H9 (cell line): ENCODE measurements around the gene CPXM2. TPM values are rescaled to one million over a fixed set of nuclear protein-coding genes. Genes with fewer than 3 reads are reported as not detected.

ENCODE experiments used
- DNase-seq: peaks from one replicate; pipeline ENCODE4 v3.0.0-alpha.2; 2017
- H2AFZ ChIP-seq: one replicate; pipeline ENCODE4 v1.6.1; 2013; ENCODE audit warnings: mild to moderate bottlenecking, low read length, control low read depth, moderate library complexity
- H2AK5ac ChIP-seq: 2 replicates; pipeline ENCODE4 v1.6.1; 2013; ENCODE audit warnings: low read length, control low read depth, mixed read lengths; ENCODE audit not compliant: insufficient read length
- H2BK120ac ChIP-seq: one replicate; pipeline ENCODE4 v1.6.1; 2013; ENCODE audit warnings: low read depth, mild to moderate bottlenecking, low read length, control low read depth, inconsistent platforms; ENCODE audit not compliant: poor library complexity, severe bottlenecking
- H2BK12ac ChIP-seq: 2 replicates; pipeline ENCODE4 v1.6.1; 2013; ENCODE audit warnings: low read length, control low read depth, mixed read lengths, low read depth; ENCODE audit not compliant: insufficient read length
- H2BK15ac ChIP-seq: 2 replicates; pipeline ENCODE4 v1.6.1; 2013; ENCODE audit warnings: low read depth, low read length, control low read depth
- H2BK20ac ChIP-seq: one replicate; pipeline ENCODE4 v1.6.1; 2013; ENCODE audit warnings: low read depth, mild to moderate bottlenecking, low read length, control low read depth, inconsistent platforms; ENCODE audit not compliant: poor library complexity, severe bottlenecking
- H2BK5ac ChIP-seq: 2 replicates; pipeline ENCODE4 v1.6.1; 2013; ENCODE audit warnings: low read length, control low read depth, mixed read lengths; ENCODE audit not compliant: insufficient read length
- H3K14ac ChIP-seq: 2 replicates; pipeline ENCODE4 v1.6.1; 2013; ENCODE audit warnings: low read length, control low read depth; ENCODE audit not compliant: insufficient read depth
- H3K18ac ChIP-seq: 2 replicates; pipeline ENCODE4 v1.6.1; 2013; ENCODE audit warnings: low read depth, mild to moderate bottlenecking, mixed read lengths, low read length, control low read depth; ENCODE audit not compliant: insufficient read length
- H3K23ac ChIP-seq: 2 replicates; pipeline ENCODE4 v1.6.1; 2013; ENCODE audit warnings: low read length, control low read depth, mixed read lengths, low read depth; ENCODE audit not compliant: insufficient read length
- H3K23me2 ChIP-seq: 2 replicates; pipeline ENCODE4 v1.6.1; 2013; ENCODE audit warnings: low read depth, mild to moderate bottlenecking, mixed read lengths, low read length, control low read depth; ENCODE audit not compliant: insufficient read length, poor library complexity, severe bottlenecking
- H3K27ac ChIP-seq: 2 replicates; pipeline ENCODE4 v1.5.1; 2013; ENCODE audit warnings: low read length, control low read depth, mixed read lengths, low read depth; ENCODE audit not compliant: insufficient read length
- H3K27me3 ChIP-seq: 2 replicates; pipeline ENCODE4 v1.6.1; 2013; ENCODE audit warnings: low read length, control low read depth, inconsistent platforms; ENCODE audit not compliant: insufficient read depth
- H3K4ac ChIP-seq: 2 replicates; pipeline ENCODE4 v1.6.1; 2013; ENCODE audit warnings: low read depth, mild to moderate bottlenecking, control low read depth, inconsistent platforms, low read length, moderate library complexity
- H3K4me1 ChIP-seq: 2 replicates; pipeline ENCODE4 v1.6.1; 2013; ENCODE audit warnings: low read length, control low read depth, inconsistent platforms; ENCODE audit not compliant: insufficient read depth
- H3K4me2 ChIP-seq: 2 replicates; pipeline ENCODE4 v1.6.1; 2013; ENCODE audit warnings: low read length, control low read depth, mixed read lengths; ENCODE audit not compliant: insufficient read length, insufficient read depth
- H3K56ac ChIP-seq: 2 replicates; pipeline ENCODE4 v1.6.1; 2013; ENCODE audit warnings: low read depth, mild to moderate bottlenecking, mixed read lengths, low read length, control low read depth; ENCODE audit not compliant: insufficient read length
- H3K79me1 ChIP-seq: 2 replicates; pipeline ENCODE4 v1.6.1; 2013; ENCODE audit warnings: low read depth, mild to moderate bottlenecking, moderate library complexity, low read length, control low read depth, inconsistent platforms; ENCODE audit not compliant: insufficient read depth, poor library complexity, severe bottlenecking
- H3K79me2 ChIP-seq: 2 replicates; pipeline ENCODE4 v1.6.1; 2013; ENCODE audit warnings: low read length, control low read depth, inconsistent platforms; ENCODE audit not compliant: insufficient read depth
- H3K9ac ChIP-seq: 2 replicates; pipeline ENCODE4 v1.6.1; 2013; ENCODE audit warnings: low read length, control low read depth, mixed read lengths; ENCODE audit not compliant: insufficient read length; ENCODE audit errors: extremely low read depth
- H3K9me3 ChIP-seq: one replicate; pipeline ENCODE4 v1.6.1; 2013; ENCODE audit warnings: low read depth, low read length, inconsistent platforms; ENCODE audit not compliant: control insufficient read depth
- H3T11ph ChIP-seq: one replicate; pipeline ENCODE4 v1.6.1; 2013; ENCODE audit warnings: mild to moderate bottlenecking, low read length, control low read depth, inconsistent platforms
- H4K20me1 ChIP-seq: one replicate; pipeline ENCODE4 v1.6.1; 2013; ENCODE audit not compliant: control insufficient read depth, insufficient read length, insufficient read depth
- H4K5ac ChIP-seq: 2 replicates; pipeline ENCODE4 v1.6.1; 2013; ENCODE audit warnings: low read depth, mild to moderate bottlenecking, mixed read lengths, low read length, control low read depth; ENCODE audit not compliant: insufficient read length
- H4K8ac ChIP-seq: replicated peaks from 2 replicates; pipeline ENCODE4 v1.6.1; 2013; ENCODE audit warnings: low read length, control low read depth, mixed read lengths, low read depth; ENCODE audit not compliant: insufficient read length
- H4K91ac ChIP-seq: 2 replicates; pipeline ENCODE4 v1.6.1; 2013; ENCODE audit warnings: low read depth, mild to moderate bottlenecking, moderate library complexity, mixed read lengths, low read length, control low read depth; ENCODE audit not compliant: insufficient read length
- H3K27ac Mint-ChIP-seq, 3 experiments: 2 replicates in 2 of 3; 3 replicates in 1 of 3; pipeline ENCODE4 v1.8.0; 2020 to 2021; ENCODE audit warnings: mixed read lengths in 3 of 3, mild to moderate bottlenecking in 1 of 3, moderate library complexity in 1 of 3
- H3K27me3 Mint-ChIP-seq: 2 replicates; pipeline ENCODE4 v1.8.0; 2021; ENCODE audit warnings: low read depth, mild to moderate bottlenecking, moderate library complexity, mixed read lengths
- H3K36me3 Mint-ChIP-seq, 3 experiments: 2 replicates in 2 of 3; 3 replicates in 1 of 3; pipeline ENCODE4 v1.8.0; 2020 to 2021; ENCODE audit warnings: low read depth in 3 of 3, mixed read lengths in 3 of 3; ENCODE audit not compliant: insufficient read depth in 1 of 3
- H3K4me1 Mint-ChIP-seq, 2 experiments: 2 replicates each; pipeline ENCODE4 v1.8.0; 2020; ENCODE audit warnings: mixed read lengths in 2 of 2
- H3K4me3 Mint-ChIP-seq, 2 experiments: 2 replicates in 1 of 2; 3 replicates in 1 of 2; pipeline ENCODE4 v1.8.0; 2020 to 2021; ENCODE audit warnings: mild to moderate bottlenecking in 2 of 2, mixed read lengths in 2 of 2, moderate library complexity in 1 of 2
- H3K9me3 Mint-ChIP-seq, 2 experiments: 2 replicates in 1 of 2; 3 replicates in 1 of 2; pipeline ENCODE4 v1.8.0; 2020; ENCODE audit warnings: mild to moderate bottlenecking in 2 of 2, mixed read lengths in 2 of 2, moderate library complexity in 1 of 2
- WGBS: extraction: QIAGEN DNeasy Blood & Tissue Kit; methylation state at CpG from one replicate; pipeline ENCODE4 v1.1.7; 2013; ENCODE audit warnings: missing lambda C conversion rate, low lambda C conversion rate, mixed read lengths; ENCODE audit not compliant: insufficient read length; ENCODE audit errors: extremely low coverage; 5-methylcytosine and 5-hydroxymethylcytosine counted together
- total RNA-seq: library from RNA; stranded (reverse); gene quantifications from 2 replicates; pipeline ENCODE4 v1.2.1, GENCODE V29; 2021
- TF ChIP-seq, protein P1 (sequence below): fragments of 200-600 bp; sonication (generic); conservative IDR thresholded peaks from 3 replicates; pipeline ENCODE4 v1.8.0; 2021; ENCODE audit warnings: antibody characterized with exemption, mild to moderate bottlenecking

The CPXM2 gene
- total RNA-seq, 1 experiment from 2014 or later, result 1.7 TPM

DNA sequence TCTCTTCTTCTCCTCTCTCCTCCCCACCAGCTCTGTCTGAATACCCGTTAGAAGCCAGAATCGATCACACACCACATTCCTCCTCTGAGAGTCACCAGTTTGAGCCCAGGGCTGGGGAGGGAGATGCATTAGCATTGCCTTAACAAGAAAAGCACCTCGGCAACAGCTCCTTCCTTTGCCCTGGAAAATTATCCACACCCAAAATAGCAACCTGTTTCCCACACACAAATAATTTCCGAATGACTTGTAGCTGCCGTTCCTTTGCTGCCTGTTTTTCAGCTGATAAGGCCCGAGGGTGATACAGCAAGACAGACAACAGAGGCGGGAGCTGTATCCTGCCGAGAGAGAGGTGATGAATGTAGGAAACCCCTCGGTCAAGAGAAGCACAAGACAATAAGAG is 91.3 kb downstream of the CPXM2 start:
- H3K36me3 Mint-ChIP-seq, result peaks cover 0 to 24% (median 15%) of the 10 kb centered on the region in 3 experiments; a peak in 5 of 7 replicates
- no peaks in the 10 kb centered on the region for H3K27me3 Mint-ChIP-seq
- Histone ChIP-seq H3K4me2 (no peak overlapping the region), H3K56ac (no peak overlapping the region), H3K4me1 (peaks cover 14% of the 10 kb centered on the region), H3K27ac (no peak overlapping the region), H3K18ac (no peak overlapping the region), H3T11ph (no peak overlapping the region), H2BK120ac (no peak overlapping the region), H2AFZ (no peak overlapping the region), H2BK12ac (no peak overlapping the region), H4K91ac (no peak overlapping the region), H3K79me1 (no peaks in the 10 kb centered on the region), H3K23me2 (no peaks in the 10 kb centered on the region), H4K8ac (no peak overlapping the region), H3K14ac (no peak overlapping the region), H2BK5ac (no peak overlapping the region), H2BK15ac (no peak overlapping the region), H2AK5ac (no peak overlapping the region), H3K27me3 (no peaks in the 10 kb centered on the region), H3K79me2 (no peaks in the 10 kb centered on the region), H4K20me1 (no peaks in the 10 kb centered on the region), H3K23ac (no peak overlapping the region), H3K4ac (no peak overlapping the region), H3K9ac (no peak overlapping the region), H2BK20ac (no peak overlapping the region), H3K9me3 (no peaks in the 10 kb centered on the region), H4K5ac (no peak overlapping the region)
- H3K4me1 Mint-ChIP-seq, result peaks cover 42 to 49% of the 10 kb centered on the region in 2 experiments
- DNase-seq, result no peak
- H3K4me3 Mint-ChIP-seq, result no peak overlapping the region; a peak in 1 of 5 replicates
- peak overlapping the region in 1 of 3 experiments; percentile 38; a peak in 2 of 7 replicates for H3K27ac Mint-ChIP-seq
- no CpG with 5 or more reads among the region's 9 CpGs for WGBS
- H3K9me3 Mint-ChIP-seq, result peaks cover 8 to 12% of the 10 kb centered on the region in 2 experiments
- TF ChIP-seq, protein P1, sequence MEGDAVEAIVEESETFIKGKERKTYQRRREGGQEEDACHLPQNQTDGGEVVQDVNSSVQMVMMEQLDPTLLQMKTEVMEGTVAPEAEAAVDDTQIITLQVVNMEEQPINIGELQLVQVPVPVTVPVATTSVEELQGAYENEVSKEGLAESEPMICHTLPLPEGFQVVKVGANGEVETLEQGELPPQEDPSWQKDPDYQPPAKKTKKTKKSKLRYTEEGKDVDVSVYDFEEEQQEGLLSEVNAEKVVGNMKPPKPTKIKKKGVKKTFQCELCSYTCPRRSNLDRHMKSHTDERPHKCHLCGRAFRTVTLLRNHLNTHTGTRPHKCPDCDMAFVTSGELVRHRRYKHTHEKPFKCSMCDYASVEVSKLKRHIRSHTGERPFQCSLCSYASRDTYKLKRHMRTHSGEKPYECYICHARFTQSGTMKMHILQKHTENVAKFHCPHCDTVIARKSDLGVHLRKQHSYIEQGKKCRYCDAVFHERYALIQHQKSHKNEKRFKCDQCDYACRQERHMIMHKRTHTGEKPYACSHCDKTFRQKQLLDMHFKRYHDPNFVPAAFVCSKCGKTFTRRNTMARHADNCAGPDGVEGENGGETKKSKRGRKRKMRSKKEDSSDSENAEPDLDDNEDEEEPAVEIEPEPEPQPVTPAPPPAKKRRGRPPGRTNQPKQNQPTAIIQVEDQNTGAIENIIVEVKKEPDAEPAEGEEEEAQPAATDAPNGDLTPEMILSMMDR, result no peak
